Measurements from ENCODE around the gene ANKMY2.

ANKMY2 gene

GRCh38 chr7:16581286-16581685 is 64.3 kb downstream of the ANKMY2 start:
- no peak for DNase-seq (ENCODE audit: low read depth in 3 of 3)

GRCh38 chr7:16579216-16579615 is 66.3 kb downstream of the ANKMY2 start:
- no peak for DNase-seq (ENCODE audit: low read depth in 3 of 3)

- no peak for DNase-seq (ENCODE audit: low read depth in 3 of 3)
Observed at GRCh38 chr7:16571941-16572340, 73.6 kb downstream of the ANKMY2 start.

- peak in 1 of 3 experiments; percentile 2 for DNase-seq (ENCODE audit: low read depth in 3 of 3)
Observed at GRCh38 chr7:16564909-16565426, 80.6 kb downstream of the ANKMY2 start.

GRCh38 chr7:16564023-16564380 is 81.6 kb downstream of the ANKMY2 start:
- DNase-seq (ENCODE audit: low read depth in 3 of 3) = no peak

GRCh38 chr7:16563281-16564022 is 82.1 kb downstream of the ANKMY2 start:
- DNase-seq (ENCODE audit: low read depth in 3 of 3) = no peak

- DNase-seq (ENCODE audit: low read depth in 3 of 3) = no peak
Observed at GRCh38 chr7:16562456-16563220, 82.9 kb downstream of the ANKMY2 start.

GRCh38 chr7:16561943-16562342 is 83.6 kb downstream of the ANKMY2 start:
- DNase-seq (ENCODE audit: low read depth in 3 of 3) = no peak

- DNase-seq (ENCODE audit: low read depth in 3 of 3) = no peak
Observed at GRCh38 chr7:16559497-16560179, 85.9 kb downstream of the ANKMY2 start.

- no peak for DNase-seq (ENCODE audit: low read depth in 3 of 3)
Observed at GRCh38 chr7:16558761-16559302, 86.7 kb downstream of the ANKMY2 start.

GRCh38 chr7:16556359-16556758 is 89.2 kb downstream of the ANKMY2 start:
- DNase-seq (ENCODE audit: low read depth in 3 of 3) = no peak

GRCh38 chr7:16554518-16555236 is 90.9 kb downstream of the ANKMY2 start:
- no peak for DNase-seq (ENCODE audit: low read depth in 3 of 3)

GRCh38 chr7:16550671-16551070 is 94.9 kb downstream of the ANKMY2 start:
- DNase-seq (ENCODE audit: low read depth in 3 of 3) = no peak
